Activated CD4-positive, alpha-beta T cell treated with anti-CD3 and anti-CD28 coated beads, Interleukin-2, amount 50 U/mL, for 24 hours (primary cell): ENCODE results near the gene SULT4A1.

Source experiments
- DNase-seq, 2 donors: peaks; one replicate each; pipeline ENCODE4 v3.0.0-alpha.2; 2020; ENCODE audit warnings: low read depth in 1 of 2, low spot score in 1 of 2

SULT4A1 gene

GRCh38 chr22:43861529-43861928 lies 784 bp downstream of the SULT4A1 start:
- DNase-seq: no peak

GRCh38 chr22:43860831-43861230 lies 1.5 kb downstream of the SULT4A1 start:
- DNase-seq: no peak

GRCh38 chr22:43860126-43860525 lies 2.2 kb downstream of the SULT4A1 start:
- DNase-seq: no peak

- DNase-seq: no peak
Measured at GRCh38 chr22:43859621-43860020, 2.7 kb downstream of the SULT4A1 start.

GRCh38 chr22:43859176-43859575 lies 3.1 kb downstream of the SULT4A1 start:
- DNase-seq: no peak

GRCh38 chr22:43858156-43858895 lies 4.0 kb downstream of the SULT4A1 start:
- DNase-seq: no peak

GRCh38 chr22:43857367-43857766 lies 4.9 kb downstream of the SULT4A1 start:
- DNase-seq: no peak

GRCh38 chr22:43855431-43855830 lies 6.9 kb downstream of the SULT4A1 start:
- no peak for DNase-seq

GRCh38 chr22:43854786-43855271 lies 7.5 kb downstream of the SULT4A1 start:
- DNase-seq: no peak

GRCh38 chr22:43854121-43854785 lies 8.1 kb downstream of the SULT4A1 start:
- DNase-seq: no peak

GRCh38 chr22:43853328-43853931 lies 8.9 kb downstream of the SULT4A1 start:
- no peak for DNase-seq

- no peak for DNase-seq
Measured at GRCh38 chr22:43852573-43853327, 9.6 kb downstream of the SULT4A1 start.

- no peak for DNase-seq
Measured at GRCh38 chr22:43851979-43852307, 10.4 kb downstream of the SULT4A1 start.

- DNase-seq: no peak
Measured at GRCh38 chr22:43851058-43851978, 11.0 kb downstream of the SULT4A1 start.

- DNase-seq: no peak
Measured at GRCh38 chr22:43850529-43850928, 11.8 kb downstream of the SULT4A1 start.

GRCh38 chr22:43849731-43850130 lies 12.6 kb downstream of the SULT4A1 start:
- DNase-seq: no peak

GRCh38 chr22:43848366-43849171 lies 13.7 kb downstream of the SULT4A1 start:
- DNase-seq: no peak

GRCh38 chr22:43847376-43848289 lies 14.7 kb downstream of the SULT4A1 start:
- no peak for DNase-seq

GRCh38 chr22:43846966-43847365 lies 15.3 kb downstream of the SULT4A1 start:
- no peak for DNase-seq
